Endodermal cell (in vitro differentiated cells): ENCODE results near the gene TMEM52B. TPM values are rescaled to one million over a fixed set of nuclear protein-coding genes. Genes with fewer than 3 reads are reported as not detected.
"Not testable (repeated sequence)": the region's sequence is repeated elsewhere in the genome, so short reads cannot be mapped to it uniquely, and the experiment has no call there.

ENCODE experiments used
- DNase-seq: peaks from one replicate; pipeline ENCODE4 v3.0.0-alpha.2; 2017
- H3K27ac ChIP-seq: 2 replicates; pipeline ENCODE4 v1.5.1; 2013; ENCODE audit warnings: mild to moderate bottlenecking, low read depth, low read length, moderate library complexity
- H3K27me3 ChIP-seq: 2 replicates; pipeline ENCODE4 v1.6.1; 2013; ENCODE audit warnings: mild to moderate bottlenecking, low read length, moderate library complexity; ENCODE audit not compliant: insufficient read depth, control insufficient read depth, poor library complexity, severe bottlenecking
- H3K36me3 ChIP-seq: 2 replicates; pipeline ENCODE4 v1.7.0; 2013; ENCODE audit warnings: mild to moderate bottlenecking, low read length, moderate library complexity; ENCODE audit not compliant: control insufficient read depth, insufficient read depth
- H3K4me1 ChIP-seq: one replicate; pipeline ENCODE4 v1.7.0; 2013; ENCODE audit warnings: low read length; ENCODE audit not compliant: control insufficient read depth, insufficient read depth
- H3K4me3 ChIP-seq: 2 replicates; pipeline ENCODE4 v1.5.1; 2013; ENCODE audit warnings: mild to moderate bottlenecking, low read length, moderate library complexity
- H3K9ac ChIP-seq: 2 replicates; pipeline ENCODE4 v1.6.1; 2013; ENCODE audit warnings: mild to moderate bottlenecking, low read length, moderate library complexity; ENCODE audit not compliant: poor library complexity, severe bottlenecking; ENCODE audit errors: extremely low read depth
- H3K9me3 ChIP-seq: 2 replicates; pipeline ENCODE4 v1.6.1; 2013; ENCODE audit warnings: mild to moderate bottlenecking, low read length, moderate library complexity; ENCODE audit not compliant: control insufficient read depth
- H3K27ac Mint-ChIP-seq: 2 replicates; pipeline ENCODE4 v1.8.0; 2020; ENCODE audit warnings: mixed read lengths
- H3K27me3 Mint-ChIP-seq: 2 replicates; pipeline ENCODE4 v1.8.0; 2021; ENCODE audit warnings: mild to moderate bottlenecking, mixed read lengths; ENCODE audit not compliant: insufficient read depth
- H3K36me3 Mint-ChIP-seq: 2 replicates; pipeline ENCODE4 v1.8.0; 2020; ENCODE audit warnings: low read depth, mixed read lengths
- H3K4me1 Mint-ChIP-seq: 2 replicates; pipeline ENCODE4 v1.8.0; 2020; ENCODE audit warnings: mixed read lengths
- H3K4me3 Mint-ChIP-seq: 2 replicates; pipeline ENCODE4 v1.8.0; 2020; ENCODE audit warnings: mild to moderate bottlenecking, moderate library complexity, mixed read lengths
- H3K9me3 Mint-ChIP-seq: 2 replicates; pipeline ENCODE4 v1.8.0; 2020; ENCODE audit warnings: mild to moderate bottlenecking, mixed read lengths
- CTCF ChIP-seq: fragments of 200-600 bp; sonication (generic); conservative IDR thresholded peaks from 2 replicates; pipeline ENCODE4 v1.5.0; 2021; ENCODE audit warnings: antibody characterized with exemption, mild to moderate bottlenecking
- WGBS, 2 experiments: methylation state at CpG; one replicate each; pipeline versions ENCODE4 v1.1.5 to v1.1.7; 2013; ENCODE audit warnings: missing lambda C conversion rate in 2 of 2, mixed read lengths in 1 of 2; ENCODE audit not compliant: insufficient coverage in 1 of 2, insufficient read length in 1 of 2; 5-methylcytosine and 5-hydroxymethylcytosine counted together
- total RNA-seq, 2 donors: library from RNA; stranded (reverse); fragmentation: NEBNext Ultra II Directional in 1 of 2; extraction: Animal tissue kit (Norgen Biotek cat#: 25700) in 1 of 2; gene quantifications; 2 replicates in 1 of 2; 3 replicates in 1 of 2; pipeline ENCODE4 v1.2.1, GENCODE V29; 2021

Gene TMEM52B
- total RNA-seq, 2 donors from 2014 or later, result not detected

DNA sequence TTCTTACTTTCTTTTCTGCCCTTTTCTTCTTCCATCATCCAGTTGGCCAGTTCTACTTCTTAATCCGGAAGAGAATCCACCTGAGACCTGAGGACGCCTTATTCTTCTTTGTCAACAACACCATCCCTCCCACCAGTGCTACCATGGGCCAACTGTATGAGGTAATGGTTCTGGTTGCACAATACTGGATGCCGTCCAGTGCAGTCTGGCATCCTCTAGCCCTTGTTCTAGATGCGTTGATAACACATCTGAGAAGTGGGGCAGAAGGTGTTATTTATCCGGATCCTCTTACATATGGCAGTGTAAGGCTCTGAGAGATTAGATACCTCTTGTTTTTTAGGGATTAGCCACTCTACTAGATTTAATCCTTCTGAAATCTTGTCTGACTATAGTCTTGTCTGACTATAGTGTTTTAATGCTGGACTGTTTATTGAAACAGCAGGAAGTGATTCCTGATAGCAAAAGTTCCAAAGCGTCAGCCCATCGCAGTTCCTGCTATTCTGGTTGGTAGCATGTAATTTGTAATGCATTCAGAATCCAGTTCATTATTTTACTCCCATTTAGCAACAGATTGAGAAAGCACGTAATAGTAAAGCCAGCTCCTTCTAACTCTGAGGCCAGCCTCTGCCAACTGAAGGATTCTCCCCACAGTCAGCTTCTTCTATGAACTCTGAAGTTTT, 41.7 kb downstream of the TMEM52B start:
- H3K9me3 Mint-ChIP-seq, result peaks cover 5% of the 10 kb centered on the region
- Histone ChIP-seq H3K27me3 (no peaks in the 10 kb centered on the region), H3K4me1 (no peaks in the 10 kb centered on the region), H3K9me3 (peaks cover 22% of the 10 kb centered on the region), H3K9ac (no peak overlapping the region), H3K4me3 (peak overlapping the region; percentile 43), H3K36me3 (peaks cover 78% of the 10 kb centered on the region), H3K27ac (no peak overlapping the region)
- H3K27me3 Mint-ChIP-seq, result no peaks in the 10 kb centered on the region
- no peak overlapping the region for H3K4me3 Mint-ChIP-seq
- H3K36me3 Mint-ChIP-seq, result peaks cover 83% of the 10 kb centered on the region
- whole genome bisulfite sequencing, 2 experiments, result 93 to 96% methylated on average over 3 to 8 of the region's 8 CpGs
- no peak for DNase-seq
- H3K27ac Mint-ChIP-seq, result no peak overlapping the region
- no peak for TF ChIP-seq CTCF
- H3K4me1 Mint-ChIP-seq, result peaks cover 11% of the 10 kb centered on the region

- no peak for DNase-seq
- no peak overlapping the region for H3K27ac ChIP-seq
- H3K9me3 Mint-ChIP-seq, result peaks cover 5% of the 10 kb centered on the region
- peaks cover 80% of the 10 kb centered on the region for H3K36me3 Mint-ChIP-seq
- no peak overlapping the region for H3K4me3 ChIP-seq
- H3K9ac ChIP-seq, result no peak overlapping the region
- no peaks in the 10 kb centered on the region for H3K27me3 ChIP-seq
- peaks cover 13% of the 10 kb centered on the region for H3K4me1 Mint-ChIP-seq
- H3K9me3 ChIP-seq, result peaks cover 16% of the 10 kb centered on the region
- H3K36me3 ChIP-seq, result peaks cover 70% of the 10 kb centered on the region
- TF ChIP-seq CTCF, result no peak
- no peaks in the 10 kb centered on the region for H3K27me3 Mint-ChIP-seq
- 100% methylated on average over 4 of the region's 5 CpGs; no CpG with 5 or more reads in 1 of the 2 experiments for WGBS, 2 experiments
- no peaks in the 10 kb centered on the region for H3K4me1 ChIP-seq
- no peak overlapping the region for H3K4me3 Mint-ChIP-seq
- H3K27ac Mint-ChIP-seq, result no peak overlapping the region
Measured at GRCh38 chr12:10221846-10222245, 43.0 kb downstream of the TMEM52B start.

- Histone ChIP-seq H3K4me1 (no peaks in the 10 kb centered on the region), H3K9ac (no peak overlapping the region), H3K27me3 (no peaks in the 10 kb centered on the region), H3K36me3 (peaks cover 61% of the 10 kb centered on the region), H3K9me3 (peaks cover 11% of the 10 kb centered on the region), H3K4me3 (no peak overlapping the region), H3K27ac (no peak overlapping the region)
- Mint-ChIP-seq H3K27ac (no peak overlapping the region), H3K9me3 (peaks cover 5% of the 10 kb centered on the region), H3K4me3 (no peak overlapping the region), H3K4me1 (peaks cover 18% of the 10 kb centered on the region), H3K36me3 (peaks cover 73% of the 10 kb centered on the region), H3K27me3 (no peaks in the 10 kb centered on the region)
- TF ChIP-seq CTCF, result no peak
- no peak for DNase-seq
- WGBS, 2 experiments, result 93 to 97% methylated on average over 4 to 5 of the region's 5 CpGs
Measured at GRCh38 chr12:10223208-10223607, 44.4 kb downstream of the TMEM52B start.

DNA sequence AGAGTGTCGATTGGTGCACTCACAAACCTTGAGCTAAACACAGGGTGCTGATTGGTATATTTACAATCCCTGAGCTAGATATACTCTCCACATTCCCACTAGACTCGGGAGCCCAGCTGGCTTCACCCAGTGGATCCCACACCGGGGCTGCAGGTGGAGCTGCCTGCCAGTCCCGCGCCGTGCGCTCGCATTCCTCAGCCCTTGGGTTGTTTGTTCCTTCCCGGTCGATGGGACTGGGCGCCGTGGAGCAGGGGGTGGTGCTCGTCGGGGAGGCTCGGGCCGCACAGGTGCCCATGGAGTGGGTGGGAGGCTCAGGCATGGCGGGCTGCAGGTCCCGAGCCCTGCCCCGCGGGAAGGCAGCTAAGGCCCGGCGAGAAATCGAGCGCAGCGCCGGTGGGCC, 46.6 kb downstream of the TMEM52B start:
- WGBS, 2 experiments, result 97% methylated on average over 13 of the region's 26 CpGs; no CpG with 5 or more reads in 1 of the 2 experiments
- not testable (repeated sequence) for H3K4me1 ChIP-seq, H3K9ac ChIP-seq, H3K27me3 Mint-ChIP-seq, H3K27me3 ChIP-seq, H3K27ac Mint-ChIP-seq, H3K4me3 ChIP-seq, H3K4me3 Mint-ChIP-seq, H3K9me3 Mint-ChIP-seq, H3K27ac ChIP-seq, DNase-seq
- Mint-ChIP-seq H3K4me1 (peaks cover 12% of the 10 kb centered on the region), H3K36me3 (peaks cover 61% of the 10 kb centered on the region)
- Histone ChIP-seq H3K36me3 (peaks cover 46% of the 10 kb centered on the region), H3K9me3 (peaks cover 11% of the 10 kb centered on the region)
